ENCODE results near the gene LRRC56.

GRCh38 chr11:586376-587316 is 49.3 kb downstream of the LRRC56 start:
- TF ChIP-seq POLR2AphosphoS5 (IDR thresholded peaks at IDR 0.05; ENCODE audit: low read depth) = no peak
- TF ChIP-seq CTCF (conservative IDR thresholded peaks at IDR 0.05; ENCODE audit: low read depth in 2 of 2) = no peak

Data from GM23338 (cell line).